Heart left ventricle (tissue), 16 donors: ENCODE results near the gene KLHL2. TPM values are rescaled to one million over a fixed set of nuclear protein-coding genes. Genes with fewer than 3 reads are reported as not detected.
"Not testable (repeated sequence)": the region's sequence is repeated elsewhere in the genome, so short reads cannot be mapped to it uniquely, and the experiment has no call there.

Experiments
- ATAC-seq, 4 donors: fragments of 200-7000 bp; cut with Tn5 transposase; one replicate each; pipeline ENCODE4 v1.9.1; 2020 to 2022; ENCODE audit warnings: moderate library complexity in 4 of 4, mild to moderate bottlenecking in 3 of 4, moderate number of reproducible peaks in 1 of 4
- DNase-seq, 5 donors: peaks; one replicate each; pipeline ENCODE4 v3.0.0-alpha.2; 2020
- H3K27ac ChIP-seq, 12 donors: fragments of 200-600 bp; sonication (generic) in 4 of 12; one replicate each; pipeline versions ENCODE4 v1.5.0 to v1.8.0; 2016 to 2022; ENCODE audit warnings: mild to moderate bottlenecking in 2 of 12
- H3K27me3 ChIP-seq, 9 donors: fragments of 200-600 bp; sonication (generic) in 2 of 9; one replicate each; pipeline versions ENCODE4 v1.5.1 to v1.8.0; 2016 to 2022; ENCODE audit warnings: mild to moderate bottlenecking in 3 of 9
- H3K36me3 ChIP-seq, 9 donors: fragments of 200-600 bp; sonication (generic) in 2 of 9; one replicate each; pipeline versions ENCODE4 v1.5.0 to v1.8.0; 2018 to 2022; ENCODE audit warnings: mild to moderate bottlenecking in 2 of 9
- H3K4me1 ChIP-seq, 12 donors: fragments of 200-600 bp; sonication (generic) in 4 of 12; one replicate each; pipeline versions ENCODE4 v1.5.0 to v1.8.0; 2016 to 2022; ENCODE audit warnings: mild to moderate bottlenecking in 3 of 12
- H3K4me3 ChIP-seq, 12 donors: fragments of 200-600 bp; sonication (generic) in 4 of 12; one replicate each; pipeline versions ENCODE4 v1.5.0 to v1.8.0; 2017 to 2022; ENCODE audit warnings: mild to moderate bottlenecking in 9 of 12, moderate library complexity in 4 of 12
- H3K9me3 ChIP-seq, 12 donors: fragments of 200-600 bp; sonication (generic) in 4 of 12; one replicate each; pipeline versions ENCODE4 v1.5.0 to v1.8.0; 2016 to 2022; ENCODE audit warnings: mild to moderate bottlenecking in 1 of 12
- CTCF ChIP-seq, 12 donors: fragments of 200-600 bp; sonication (generic) in 4 of 12; IDR thresholded peaks; one replicate each; pipeline versions ENCODE4 v1.5.0 to v1.8.0; 2018 to 2022; ENCODE audit warnings: antibody characterized with exemption in 12 of 12, mild to moderate bottlenecking in 5 of 12
- POLR2A ChIP-seq, 2 donors: fragments of 450-650 bp; IDR thresholded peaks; one replicate each; pipeline ENCODE4 v1.6.1; 2017; ENCODE audit warnings: antibody characterized with exemption in 2 of 2, mild to moderate bottlenecking in 2 of 2, moderate library complexity in 2 of 2
- WGBS, 4 donors: extraction: QIAGEN DNeasy Blood & Tissue Kit in 2 of 4; methylation state at CpG; one replicate each; pipeline versions ENCODE4 v1.1.5 to v1.1.7; 2013 to 2018; 5-methylcytosine and 5-hydroxymethylcytosine counted together
- intact Hi-C, 10 donors: fragments of 100-400 bp; cut with DNase I; formaldehyde crosslinking; loops; one replicate each; pipeline versions ENCODE4 v1.11.1 to v1.14.2; 2022
- long read RNA-seq, 3 donors: library from polyadenylated mRNA; unstranded; transcript quantifications; one replicate each; pipeline ENCODE4 v2.0.0, GENCODE V29; 2020 to 2021
- polyA plus RNA-seq, 2 donors: library from polyadenylated mRNA; stranded (reverse); fragments of 200-250 nt; gene quantifications; one replicate each; pipeline ENCODE4 v1.2.3, GENCODE V29; 2013
- total RNA-seq, 9 donors: library from RNA; depleted of rRNA in 2 of 9; stranded (reverse); fragments of >200 nt in 2 of 9; fragmentation: NEBNext Ultra II Directional in 3 of 9; extraction: Animal tissue kit (Norgen Biotek cat#: 25700) in 3 of 9; gene quantifications; one replicate each; pipeline versions ENCODE4 v1.1.0 to v1.2.4, GENCODE V29; 2016 to 2023
- donor health status: ischemic (EF 13 %, LVEDD 7.1; RV severe dilation, severe dysfunction).
- donor health status: healthy with polysubstance abuse.
- donor health status: DM: no; HTN: yes; CAD: no.
- donor health status: DM: no; HTN: no; CAD: no.
- donor health status: ischemic (EF 25% LVEDD 6.9; RV normal size, moderate dysfunction).
- donor health status: ischemic (EF 25% LVEDD 5.7; RV mildly dilated, moderate dysfunction).
- donor health status: healthy.
- donor health status: DM: yes; HTN: yes; CAD: no.
- donor health status: ischemic (EF 35%, LVEDD 5.7; RV mildly dilated, moderate dysfunction).
- donor health status: nonischemic (EF 11% LVEDD 7.7; RV severe dilation, severe dysfunction).
- donor health status: DM: yes; HTN: yes; CAD: no.
- donor health status: PGD.
- donor health status: ischemic (EF 29% LVEDD 5.4; RV normal size, mild dysfunction).
- donor health status: nonischemic (EF 23%, LVEDD 6.1; RV moderate dilation, normal function).

The KLHL2 gene
- total RNA-seq (10 to 100 TPM in 6 of 9 donors, 1 to 10 TPM in 3; 7.2 to 18.6 (median 10.8) TPM), polyA plus RNA-seq (10 to 100 TPM in 1 of 2 donors, 1 to 10 TPM in 1; 4.0 to 15.5 TPM)
- long read RNA-seq, donor 1, transcript KLHL2-201 (15 exons, 3,134 nt) = major isoform, 20 of 26 reads
- long read RNA-seq, donor 1, partial matches to known transcripts = 3 of 26 reads
- long read RNA-seq, donor 1, other reads (novel, unspliced or antisense) = 3 of 26 reads
- long read RNA-seq, donor 2, transcript KLHL2-201 (15 exons, 3,134 nt) = major isoform, 5 of 7 reads
- long read RNA-seq, donor 2, partial matches to known transcripts = 1 of 7 reads
- long read RNA-seq, donor 2, other reads (novel, unspliced or antisense) = 1 of 7 reads
- long read RNA-seq, donor 3, transcript KLHL2-201 (15 exons, 3,134 nt) = major isoform, 30 of 40 reads
- long read RNA-seq, donor 3, partial matches to known transcripts = 4 of 40 reads
- long read RNA-seq, donor 3, other reads (novel, unspliced or antisense) = 6 of 40 reads

- Histone ChIP-seq H3K36me3 (no peaks in the 10 kb centered on the region), H3K9me3 (no peaks in the 10 kb centered on the region), H3K27me3 (no peaks in the 10 kb centered on the region), H3K4me3 (peak within 1 kb of the TSS; percentile 59 to 98 (median 86)), H3K27ac (peak within 1 kb of the TSS; percentile 70 to 90 (median 81)), H3K4me1 (peaks cover 0 to 61% (median 13%) of the 10 kb centered on the region in 12 donors)
- DNase-seq = peak; percentile 86 to 93 (median 88)
- ATAC-seq = peak; percentile 87 to 97 (median 96)
- TF ChIP-seq POLR2A (IDR thresholded peaks at IDR 0.05) (peak in 1 of 2 donors; percentile 52), CTCF (IDR thresholded peaks at IDR 0.05) (peak in 1 of 12 donors; percentile 19)
- intact Hi-C loops = loop anchor here in 9 of 10 donors (1.0 to 10.0 kb wide), 9 partner anchors 50 to 120 kb away; partner anchors contain the start of genes MSMO1 (in 7 of the 9) and TMEM192 (in 2 of the 9)
- WGBS, 4 donors = 0 to 2% (median 0%) methylated on average over 23 to 113 of the region's 113 CpGs
These were observed at the start of gene KLHL2 for GRCh38 chr4:165207431-165208220. Gene KLHL2 (plus strand): TSS chr4:165207561. CDS start chr4:165207877, 316 bp downstream.

GRCh38 chr4:165158762-165159161 lies 48.6 kb upstream of the KLHL2 start:
- Histone ChIP-seq H3K27ac (no peak overlapping the region), H3K27me3 (peaks cover 0 to 8% (median 0%) of the 10 kb centered on the region in 9 donors), H3K36me3 (no peaks in the 10 kb centered on the region), H3K9me3 (peaks cover 0 to 14% (median 4%) of the 10 kb centered on the region in 12 donors), H3K4me1 (no peaks in the 10 kb centered on the region), H3K4me3 (no peak overlapping the region)
- DNase-seq (no peak), ATAC-seq (no peak)
- intact Hi-C loops = no loop called here
- no peak for TF ChIP-seq POLR2A (IDR thresholded peaks at IDR 0.05)
- no peak for TF ChIP-seq CTCF (IDR thresholded peaks at IDR 0.05)

- H3K4me1 ChIP-seq = no peaks in the 10 kb centered on the region
- DNase-seq = no peak
- H3K4me3 ChIP-seq = no peak overlapping the region
- intact Hi-C loops = no loop called here
- H3K27me3 ChIP-seq = peaks cover 0 to 5% (median 0%) of the 10 kb centered on the region in 9 donors
- TF ChIP-seq CTCF (IDR thresholded peaks at IDR 0.05) (no peak), POLR2A (IDR thresholded peaks at IDR 0.05) (no peak)
- no peaks in the 10 kb centered on the region for H3K36me3 ChIP-seq
- no peak overlapping the region for H3K27ac ChIP-seq
- H3K9me3 ChIP-seq = peaks cover 0 to 7% (median 0%) of the 10 kb centered on the region in 12 donors
- ATAC-seq = no peak
- 76 to 85% (median 78%) methylated on average over 2 of the region's 2 CpGs for WGBS, 4 donors
These were observed 43.1 kb upstream of the KLHL2 start for GRCh38 chr4:165164257-165164656.

- H3K27me3 ChIP-seq, H3K36me3 ChIP-seq, intact Hi-C loops, H3K27ac ChIP-seq, H3K9me3 ChIP-seq, H3K4me3 ChIP-seq, DNase-seq, H3K4me1 ChIP-seq, ATAC-seq: not testable (repeated sequence)
- WGBS, 4 donors = 91 to 98% (median 94%) methylated on average over 1 of the region's 1 CpG
These were observed 40.5 kb upstream of the KLHL2 start for GRCh38 chr4:165166872-165167271.
